Vagina (tissue), 2 donors: Measurements from ENCODE around the gene FLRT2. TPM values are rescaled to one million over a fixed set of nuclear protein-coding genes. Genes with fewer than 3 reads are reported as not detected.

Source experiments
- DNase-seq, 2 donors: peaks; one replicate each; pipeline ENCODE4 v3.0.0-alpha.2; 2017; ENCODE audit errors: extremely low spot score in 2 of 2
- H3K27ac ChIP-seq: fragments of 200-600 bp; sonication (generic); one replicate; pipeline ENCODE4 v1.5.1; 2019
- H3K27me3 ChIP-seq: fragments of 200-600 bp; sonication (generic); one replicate; pipeline ENCODE4 v1.5.1; 2019
- H3K36me3 ChIP-seq, 2 donors: fragments of 200-600 bp; sonication (generic); one replicate each; pipeline ENCODE4 v1.5.1; 2017 to 2019
- H3K4me1 ChIP-seq: fragments of 200-600 bp; sonication (generic); one replicate; pipeline ENCODE4 v1.5.1; 2019
- H3K4me3 ChIP-seq, 2 donors: fragments of 200-600 bp; sonication (generic); 1 replicate in 1 of 2; 2 replicates in 1 of 2; pipeline ENCODE4 v1.5.1; 2016 to 2019
- H3K9me3 ChIP-seq: fragments of 200-600 bp; sonication (generic); one replicate; pipeline ENCODE4 v1.5.1; 2019
- CTCF ChIP-seq, 3 experiments: fragments of 450-650 bp in 2 of 3; fragments of 200-600 bp in 1 of 3; sonication (generic) in 1 of 3; IDR thresholded peaks; one replicate each; pipeline ENCODE4 v1.5.1; 2017 to 2019; ENCODE audit warnings: antibody characterized with exemption in 3 of 3, mild to moderate bottlenecking in 2 of 3, moderate library complexity in 2 of 3
- POLR2A ChIP-seq, 2 donors: fragments of 450-650 bp; IDR thresholded peaks; one replicate each; pipeline ENCODE4 v1.6.1; 2017; ENCODE audit warnings: antibody characterized with exemption in 2 of 2, mild to moderate bottlenecking in 2 of 2, moderate library complexity in 2 of 2
- POLR2AphosphoS5 ChIP-seq, 2 donors: sonication (generic); formaldehyde crosslinking; IDR thresholded peaks; one replicate each; pipeline ENCODE4 v1.9.0; 2017; ENCODE audit warnings: antibody characterized with exemption in 2 of 2, mild to moderate bottlenecking in 2 of 2, low read depth in 1 of 2; ENCODE audit not compliant: insufficient read depth in 1 of 2
- intact Hi-C: fragments of 100-400 bp; cut with DNase I; formaldehyde crosslinking; loops from one replicate; pipeline ENCODE4 v1.15.1; 2023
- total RNA-seq: library from RNA; depleted of rRNA; stranded (reverse); fragments of >200 nt; gene quantifications from one replicate; pipeline ENCODE4 v1.2.3, GENCODE V29; 2016

FLRT2 gene
- total RNA-seq, 1 donor from 2014 or later, result 22.8 TPM

DNA sequence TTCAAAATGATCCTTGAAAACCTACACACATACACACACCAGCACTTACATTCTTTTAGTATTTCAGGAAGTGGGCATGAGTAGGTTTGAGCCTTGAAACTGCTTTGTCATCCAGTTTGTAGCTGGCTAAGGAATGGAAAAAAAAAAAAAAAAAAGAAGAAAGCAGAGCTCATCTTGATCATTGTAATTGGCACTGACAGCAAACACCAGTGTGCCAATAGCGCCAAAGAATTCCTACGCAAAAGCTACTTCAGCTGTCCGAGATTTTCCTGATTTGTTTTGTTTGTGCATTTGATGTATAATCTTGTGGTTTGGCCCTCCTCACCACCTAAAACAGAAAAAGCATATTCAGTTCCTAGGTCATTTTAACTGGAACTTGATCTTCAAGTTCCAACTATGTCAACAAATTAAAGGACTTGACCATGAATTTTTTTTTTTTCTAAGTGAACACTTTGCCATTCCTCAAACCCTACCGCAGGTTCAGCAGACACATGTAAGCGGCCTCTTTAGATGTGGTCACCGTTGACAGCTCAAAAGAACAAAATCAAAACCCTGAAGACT lies 57.3 kb downstream of the FLRT2 start:
- intact Hi-C loops, result no loop called here
- no peak overlapping the region for H3K27ac ChIP-seq
- peaks cover 27% of the 10 kb centered on the region for H3K4me1 ChIP-seq
- H3K27me3 ChIP-seq, result no peaks in the 10 kb centered on the region
- DNase-seq, result no peak
- no peaks in the 10 kb centered on the region for H3K36me3 ChIP-seq
- H3K9me3 ChIP-seq, result no peaks in the 10 kb centered on the region
- no peak overlapping the region for H3K4me3 ChIP-seq
- no peak for TF ChIP-seq POLR2A (IDR thresholded peaks at IDR 0.05)
- no peak for TF ChIP-seq POLR2AphosphoS5 (IDR thresholded peaks at IDR 0.05; ENCODE audit: insufficient read depth in 1 of 2, low read depth in 1 of 2)
- no peak for TF ChIP-seq CTCF (IDR thresholded peaks at IDR 0.05)

- intact Hi-C loops, result no loop called here
- H3K4me3 ChIP-seq, result no peak overlapping the region
- no peaks in the 10 kb centered on the region for H3K9me3 ChIP-seq
- no peak for DNase-seq
- no peaks in the 10 kb centered on the region for H3K36me3 ChIP-seq
- TF ChIP-seq CTCF (IDR thresholded peaks at IDR 0.05) (no peak), POLR2A (IDR thresholded peaks at IDR 0.05) (no peak), POLR2AphosphoS5 (IDR thresholded peaks at IDR 0.05; ENCODE audit: insufficient read depth in 1 of 2, low read depth in 1 of 2) (no peak)
- no peak overlapping the region for H3K27ac ChIP-seq
- no peaks in the 10 kb centered on the region for H3K27me3 ChIP-seq
- peaks cover 9% of the 10 kb centered on the region for H3K4me1 ChIP-seq
These were observed 60.8 kb downstream of the FLRT2 start for GRCh38 chr14:85590784-85591183.

DNA sequence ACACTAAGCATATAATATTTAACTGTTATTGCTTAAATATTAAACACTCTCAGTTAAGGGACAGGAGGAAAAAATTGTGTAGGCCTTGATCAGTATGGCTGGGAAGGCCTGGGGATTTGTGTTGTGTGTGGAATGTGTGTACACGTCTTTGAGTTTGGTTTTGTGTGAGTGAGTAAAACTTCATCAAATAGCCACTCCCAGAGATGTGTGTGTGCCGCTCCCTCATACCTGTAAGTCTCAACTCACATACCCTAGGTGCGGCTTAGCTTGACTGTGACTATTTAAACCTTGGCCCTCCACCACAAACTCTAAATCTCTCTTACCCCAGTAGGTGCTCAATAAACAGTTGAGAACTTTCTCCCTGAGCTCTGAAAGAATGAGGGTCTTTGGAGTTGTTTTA lies 64.3 kb downstream of the FLRT2 start:
- no peak overlapping the region for H3K27ac ChIP-seq
- H3K27me3 ChIP-seq, result no peaks in the 10 kb centered on the region
- no peaks in the 10 kb centered on the region for H3K9me3 ChIP-seq
- H3K4me3 ChIP-seq, result no peak overlapping the region
- TF ChIP-seq POLR2AphosphoS5 (IDR thresholded peaks at IDR 0.05; ENCODE audit: insufficient read depth in 1 of 2, low read depth in 1 of 2) (no peak), CTCF (IDR thresholded peaks at IDR 0.05) (no peak), POLR2A (IDR thresholded peaks at IDR 0.05) (no peak)
- H3K4me1 ChIP-seq, result no peaks in the 10 kb centered on the region
- DNase-seq, result no peak
- no peaks in the 10 kb centered on the region for H3K36me3 ChIP-seq
- intact Hi-C loops, result no loop called here

DNA sequence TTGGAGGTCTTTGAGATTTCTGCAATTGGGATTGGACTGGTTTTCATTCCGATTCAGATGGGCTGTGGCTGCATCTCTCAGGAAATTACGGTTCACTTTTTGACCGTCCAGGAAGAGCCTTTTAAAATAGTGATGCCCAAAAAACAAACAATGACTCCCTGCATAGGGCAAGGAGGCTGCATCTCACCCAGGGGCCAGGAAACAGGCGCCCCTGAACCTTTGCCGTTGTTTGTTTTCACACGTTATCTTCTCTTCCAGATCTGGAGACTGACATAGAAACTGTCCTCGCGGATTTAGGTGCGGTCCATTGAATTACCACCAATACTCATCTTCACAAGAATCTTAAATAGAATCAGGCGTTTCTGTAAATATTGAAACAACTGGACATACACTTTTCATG lies 66.0 kb downstream of the FLRT2 start:
- H3K4me3 ChIP-seq, result no peak overlapping the region
- H3K36me3 ChIP-seq, result no peaks in the 10 kb centered on the region
- no peaks in the 10 kb centered on the region for H3K27me3 ChIP-seq
- no peaks in the 10 kb centered on the region for H3K4me1 ChIP-seq
- intact Hi-C loops, result no loop called here
- no peak for DNase-seq
- H3K9me3 ChIP-seq, result no peaks in the 10 kb centered on the region
- no peak overlapping the region for H3K27ac ChIP-seq
- TF ChIP-seq POLR2A (IDR thresholded peaks at IDR 0.05) (no peak), POLR2AphosphoS5 (IDR thresholded peaks at IDR 0.05; ENCODE audit: insufficient read depth in 1 of 2, low read depth in 1 of 2) (no peak), CTCF (IDR thresholded peaks at IDR 0.05) (no peak)

DNA sequence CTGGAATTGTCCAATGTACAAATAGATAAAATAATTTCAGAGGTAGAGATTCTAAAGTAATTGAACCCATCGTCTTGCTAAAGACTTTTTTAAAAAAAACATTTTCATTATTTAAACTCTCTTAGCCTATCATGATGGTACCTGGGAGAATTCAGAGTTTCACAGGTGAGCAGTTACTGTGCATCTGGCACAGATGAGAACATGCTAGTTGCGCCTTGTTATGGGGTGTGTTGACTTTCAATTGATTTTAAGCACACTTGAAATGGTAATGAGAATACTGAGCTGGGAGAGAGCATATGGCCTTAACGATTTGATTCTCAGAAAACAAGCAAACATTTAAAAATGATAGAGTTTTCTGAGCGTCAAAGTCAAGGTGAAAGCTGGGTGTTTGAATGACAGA lies 66.6 kb downstream of the FLRT2 start:
- TF ChIP-seq POLR2A (IDR thresholded peaks at IDR 0.05) (no peak), POLR2AphosphoS5 (IDR thresholded peaks at IDR 0.05; ENCODE audit: insufficient read depth in 1 of 2, low read depth in 1 of 2) (no peak), CTCF (IDR thresholded peaks at IDR 0.05) (no peak)
- Histone ChIP-seq H3K9me3 (no peaks in the 10 kb centered on the region), H3K4me1 (no peaks in the 10 kb centered on the region), H3K4me3 (no peak overlapping the region), H3K27ac (no peak overlapping the region), H3K27me3 (no peaks in the 10 kb centered on the region), H3K36me3 (no peaks in the 10 kb centered on the region)
- intact Hi-C loops, result no loop called here
- DNase-seq, result no peak
